Motor neuron (in vitro differentiated cells): Measurements from ENCODE around the gene SLC16A11. TPM values are rescaled to one million over a fixed set of nuclear protein-coding genes. Genes with fewer than 3 reads are reported as not detected.
"Not testable (repeated sequence)": the region's sequence is repeated elsewhere in the genome, so short reads cannot be mapped to it uniquely, and the experiment has no call there.

ENCODE experiments used
- ATAC-seq, 8 experiments: fragments of 200-7000 bp; cut with Tn5 transposase; replicated peaks in 6 of 8; 2 replicates each; pipeline ENCODE4 v1.8.0; 2021; ENCODE audit warnings: mild to moderate bottlenecking in 8 of 8, moderate library complexity in 8 of 8
- H3K27ac ChIP-seq, 2 donors: fragments of 250-450 bp; sonication (Bioruptor Pico); 2 replicates each; pipeline ENCODE4 v1.9.0; 2021; ENCODE audit warnings: antibody characterized with exemption in 2 of 2, mild to moderate bottlenecking in 2 of 2, moderate library complexity in 1 of 2
- H3K4me1 ChIP-seq, 2 donors: fragments of 250-450 bp; sonication (Bioruptor Pico); replicated peaks in 1 of 2; 2 replicates each; pipeline ENCODE4 v1.6.1; 2021; ENCODE audit warnings: antibody characterized with exemption in 2 of 2, mild to moderate bottlenecking in 2 of 2, moderate library complexity in 1 of 2
- H3K4me3 ChIP-seq, 5 donors: fragments of 250-450 bp; sonication (Bioruptor Pico); 2 replicates each; pipeline ENCODE4 v1.9.0; 2021; ENCODE audit warnings: antibody characterized with exemption in 5 of 5, mild to moderate bottlenecking in 5 of 5, moderate library complexity in 4 of 5
- WGBS, 10 experiments: fragments of 450-650 bp; shearing (Covaris generic); methylation state at CpG; one replicate each; pipeline ENCODE4 v1.0.0; 2022; 5-methylcytosine and 5-hydroxymethylcytosine counted together
- in situ Hi-C, 9 experiments: fragments of 400-800 bp; cut with MboI; loops; one replicate each; pipeline ENCODE4 v1.15.0; 2021; ENCODE audit warnings: low sequenced_read_pairs in 9 of 9, low pct_unique_long_range_greater_than_20kb in 2 of 9; ENCODE audit not compliant: unreplicated experiment in 9 of 9
- total RNA-seq, 8 experiments: library from RNA; unstranded; fragments of 300-600 nt; gene quantifications; 2 replicates each; pipeline versions ENCODE4 v1.2.3 to v1.2.4, GENCODE V29; 2022

Gene SLC16A11
- total RNA-seq, 8 experiments from 2014 or later = 0.17 to 1.9 (median 0.34) TPM

DNA sequence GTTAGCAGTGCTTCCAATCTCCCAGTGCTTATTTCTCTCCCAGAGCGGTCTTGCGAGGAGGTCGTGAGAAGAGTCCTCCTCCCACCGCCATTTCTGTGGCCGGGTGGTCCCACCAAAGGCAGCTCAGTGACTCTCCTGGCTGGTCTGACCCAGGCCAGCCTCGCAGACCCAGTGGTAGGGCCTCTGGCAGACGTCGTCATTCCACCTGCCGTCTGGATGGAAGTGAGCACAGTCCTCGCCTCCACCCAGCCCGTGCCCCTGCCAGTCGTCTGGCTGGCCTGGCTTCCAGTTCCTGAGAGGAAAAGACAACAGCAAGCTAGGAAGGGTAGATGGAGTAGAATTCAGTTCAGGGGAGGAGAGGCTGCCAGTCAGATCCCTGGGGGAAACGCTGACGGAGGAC lies 31.0 kb upstream of the SLC16A11 start:
- no peak overlapping the region for H3K4me3 ChIP-seq
- no peak for ATAC-seq
- H3K27ac ChIP-seq = no peak overlapping the region
- in situ Hi-C loops = loop anchor here in 1 of 9 experiments (25.0 kb wide), 1 partner anchor 87 kb away; no protein-coding TSS in a partner anchor
- WGBS, 10 experiments = 24 to 85% (median 73%) methylated on average over 1 to 10 of the region's 14 CpGs; no CpG with 5 or more reads in 3 of the 10 experiments
- no peaks in the 10 kb centered on the region for H3K4me1 ChIP-seq

- in situ Hi-C loops = loop anchor here in 1 of 9 experiments (25.0 kb wide), 1 partner anchor 90 kb away; no protein-coding TSS in a partner anchor
- no peak for ATAC-seq
- Histone ChIP-seq H3K4me1 (no peaks in the 10 kb centered on the region), H3K27ac (no peak overlapping the region), H3K4me3 (no peak overlapping the region)
- WGBS, 10 experiments = 40 to 86% (median 71%) methylated on average over 1 to 2 of the region's 2 CpGs; no CpG with 5 or more reads in 5 of the 10 experiments
These were observed 28.5 kb upstream of the SLC16A11 start for GRCh38 chr17:7072406-7072805.

DNA sequence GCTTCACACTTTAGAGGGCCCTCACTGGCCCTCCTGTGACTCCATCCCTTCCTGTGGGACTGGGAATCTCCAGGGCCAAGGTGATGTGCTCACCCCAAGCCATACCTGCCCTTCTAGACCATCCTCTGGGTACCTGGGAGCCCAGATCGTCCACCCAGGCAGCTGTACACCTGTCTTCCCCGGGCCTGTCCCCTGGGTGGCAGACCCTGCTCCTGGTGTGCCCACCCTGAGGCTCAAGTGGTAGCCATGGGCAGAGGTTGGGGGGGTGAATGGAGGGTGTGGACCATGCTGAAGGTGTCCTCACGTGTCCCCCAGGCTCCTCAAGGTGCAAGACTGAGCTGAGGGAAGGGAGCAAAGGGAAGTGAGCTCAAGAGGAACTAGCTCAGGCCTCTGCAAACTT lies 26.8 kb upstream of the SLC16A11 start:
- no peak overlapping the region for H3K27ac ChIP-seq
- 0 to 71% (median 40%) methylated on average over 1 of the region's 3 CpGs; no CpG with 5 or more reads in 6 of the 10 experiments for WGBS, 10 experiments
- in situ Hi-C loops = loop anchor here in 1 of 9 experiments (25.0 kb wide), 1 partner anchor 92 kb away; no protein-coding TSS in a partner anchor
- H3K4me3 ChIP-seq = no peak overlapping the region
- no peaks in the 10 kb centered on the region for H3K4me1 ChIP-seq
- ATAC-seq = no peak

GRCh38 chr17:7068268-7068667 lies 24.4 kb upstream of the SLC16A11 start:
- ATAC-seq = no peak
- in situ Hi-C loops = loop anchor here in 1 of 9 experiments (25.0 kb wide), 1 partner anchor 94 kb away; no protein-coding TSS in a partner anchor
- H3K27ac ChIP-seq = no peak overlapping the region
- peaks cover 0 to 12% of the 10 kb centered on the region in 2 donors for H3K4me1 ChIP-seq
- WGBS, 10 experiments = 0 to 22% (median 0%) methylated on average over 1 of the region's 1 CpG; no CpG with 5 or more reads in 2 of the 10 experiments
- H3K4me3 ChIP-seq = no peak overlapping the region

DNA sequence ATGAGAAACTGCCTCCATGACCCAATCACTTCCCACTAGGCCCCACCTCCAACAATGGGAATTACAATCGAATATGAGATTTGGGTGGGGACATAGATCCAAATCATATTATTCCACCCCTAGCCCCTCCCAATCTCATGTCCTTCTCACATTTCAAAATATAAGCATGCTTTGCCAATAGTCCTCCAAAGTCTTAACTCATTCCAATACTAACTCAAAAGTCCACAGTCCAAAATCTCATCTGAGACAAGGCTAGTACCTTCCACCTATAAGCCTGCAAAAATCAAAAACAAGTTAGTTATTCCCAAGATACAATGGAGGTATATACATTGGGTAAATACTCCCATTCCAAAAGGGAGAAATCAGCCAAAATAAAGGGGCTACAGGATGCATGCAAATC lies 23.3 kb upstream of the SLC16A11 start:
- no peak overlapping the region for H3K27ac ChIP-seq
- WGBS, 10 experiments = 0 to 100% (median 60%) methylated on average over 1 of the region's 1 CpG; no CpG with 5 or more reads in 5 of the 10 experiments
- in situ Hi-C loops = loop anchor here in 1 of 9 experiments (25.0 kb wide), 1 partner anchor 95 kb away; no protein-coding TSS in a partner anchor
- H3K4me3 ChIP-seq = no peak overlapping the region
- peaks cover 0 to 22% of the 10 kb centered on the region in 2 donors for H3K4me1 ChIP-seq
- no peak for ATAC-seq

GRCh38 chr17:7064261-7064660 lies 20.4 kb upstream of the SLC16A11 start:
- 0 to 80% (median 42%) methylated on average over 1 to 3 of the region's 4 CpGs; no CpG with 5 or more reads in 2 of the 10 experiments for WGBS, 10 experiments
- H3K27ac ChIP-seq = peak overlapping the region in 1 of 2 donors; percentile 64
- in situ Hi-C loops = loop anchor here in 1 of 9 experiments (25.0 kb wide), 1 partner anchor 98 kb away; no protein-coding TSS in a partner anchor
- H3K4me1 ChIP-seq = peaks cover 0 to 22% of the 10 kb centered on the region in 2 donors
- H3K4me3 ChIP-seq = no peak overlapping the region
- ATAC-seq = peak in 6 of 8 experiments; percentile 20 to 80 (median 45)

- WGBS, 10 experiments = 0 to 76% (median 37%) methylated on average over 1 to 5 of the region's 6 CpGs; no CpG with 5 or more reads in 1 of the 10 experiments
- ATAC-seq = peak in 6 of 8 experiments; percentile 31 to 71 (median 62)
- H3K4me3 ChIP-seq = no peak overlapping the region
- in situ Hi-C loops = loop anchor here in 1 of 9 experiments (25.0 kb wide), 1 partner anchor 99 kb away; no protein-coding TSS in a partner anchor
- H3K27ac ChIP-seq = peak overlapping the region in 1 of 2 donors; percentile 64
- peaks cover 0 to 22% of the 10 kb centered on the region in 2 donors for H3K4me1 ChIP-seq
These were observed 19.7 kb upstream of the SLC16A11 start for GRCh38 chr17:7063518-7064094.

GRCh38 chr17:7060165-7060891 lies 16.4 kb upstream of the SLC16A11 start:
- Histone ChIP-seq H3K4me1 (peaks cover 0 to 22% of the 10 kb centered on the region in 2 donors), H3K4me3 (no peak overlapping the region), H3K27ac (no peak overlapping the region)
- peak in 5 of 8 experiments; percentile 68 to 76 (median 75) for ATAC-seq
- WGBS, 10 experiments = 4 to 83% (median 29%) methylated on average over 1 to 6 of the region's 6 CpGs
- in situ Hi-C loops = loop anchor here in 1 of 9 experiments (25.0 kb wide), 1 partner anchor 102 kb away; no protein-coding TSS in a partner anchor

DNA sequence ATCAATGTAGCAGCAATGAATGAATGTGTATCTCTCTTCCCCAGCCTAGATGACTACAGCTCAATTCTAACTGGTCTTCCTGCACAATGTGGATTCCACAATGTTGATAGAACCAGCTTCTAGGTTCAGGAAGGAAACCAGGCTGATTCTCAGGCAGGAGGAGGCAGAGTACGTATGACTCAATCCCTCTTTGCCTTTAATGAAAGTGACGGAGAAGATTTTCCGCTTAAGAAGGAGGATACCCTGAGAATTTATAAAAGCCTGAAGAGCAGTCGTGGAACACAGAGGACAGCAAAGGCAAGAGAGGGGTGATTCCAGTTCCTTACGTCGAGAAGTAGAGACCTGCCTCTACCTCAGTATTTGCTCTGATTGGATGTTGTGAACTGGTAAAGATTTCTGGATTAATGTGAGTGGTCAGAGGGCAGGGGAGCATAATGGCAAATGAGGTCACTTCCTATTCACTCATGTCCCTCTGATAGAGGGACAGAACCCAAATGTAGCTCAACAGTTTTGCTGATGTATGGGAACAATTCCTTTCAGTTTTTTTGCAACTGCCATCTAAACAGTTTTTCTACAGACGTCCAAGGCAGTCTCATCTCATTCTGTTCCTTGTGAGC lies 15.0 kb upstream of the SLC16A11 start:
- H3K4me1 ChIP-seq = peaks cover 0 to 17% of the 10 kb centered on the region in 2 donors
- no peak overlapping the region for H3K27ac ChIP-seq
- no peak overlapping the region for H3K4me3 ChIP-seq
- ATAC-seq = peak in 2 of 8 experiments; percentile 19 to 22
- 57 to 85% (median 76%) methylated on average over 2 to 7 of the region's 7 CpGs; no CpG with 5 or more reads in 3 of the 10 experiments for WGBS, 10 experiments
- in situ Hi-C loops = loop anchor here in 1 of 9 experiments (25.0 kb wide), 1 partner anchor 103 kb away; no protein-coding TSS in a partner anchor

GRCh38 chr17:7056386-7056785 lies 12.5 kb upstream of the SLC16A11 start:
- no peak for ATAC-seq
- in situ Hi-C loops = loop anchor here in 1 of 9 experiments (25.0 kb wide), 1 partner anchor 106 kb away; no protein-coding TSS in a partner anchor
- no peaks in the 10 kb centered on the region for H3K4me1 ChIP-seq
- H3K27ac ChIP-seq = no peak overlapping the region
- H3K4me3 ChIP-seq = no peak overlapping the region
- WGBS, 10 experiments = 80 to 93% (median 91%) methylated on average over 1 to 4 of the region's 4 CpGs; no CpG with 5 or more reads in 5 of the 10 experiments

DNA sequence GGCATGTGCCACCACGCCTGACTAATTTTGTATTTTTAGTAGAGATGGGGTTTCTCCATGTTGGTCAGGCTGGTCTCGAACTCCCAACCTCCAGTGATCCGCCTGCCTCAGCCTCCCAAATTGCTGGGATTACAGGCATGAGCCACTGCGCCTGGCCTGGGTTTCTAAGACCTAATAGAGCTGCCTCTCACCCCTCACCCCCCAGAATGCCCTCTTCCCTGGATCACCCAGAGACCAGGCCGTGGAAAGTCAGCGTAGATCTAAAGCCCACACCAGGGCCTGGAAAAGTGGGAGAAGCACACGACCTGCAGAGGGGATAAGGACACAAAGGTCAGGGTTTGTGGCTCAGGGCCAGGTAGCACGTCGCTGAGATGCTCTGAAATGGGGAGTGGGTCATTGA lies 6.7 kb upstream of the SLC16A11 start:
- 29 to 93% (median 55%) methylated on average over 1 to 4 of the region's 9 CpGs; no CpG with 5 or more reads in 3 of the 10 experiments for WGBS, 10 experiments
- peaks cover 8 to 13% of the 10 kb centered on the region in 2 donors for H3K4me1 ChIP-seq
- H3K4me3 ChIP-seq, ATAC-seq, H3K27ac ChIP-seq: not testable (repeated sequence)
- in situ Hi-C loops = loop anchor here in 2 of 9 experiments (5.0 to 25.0 kb wide), 2 partner anchors 82 to 112 kb away; no protein-coding TSS in a partner anchor

DNA sequence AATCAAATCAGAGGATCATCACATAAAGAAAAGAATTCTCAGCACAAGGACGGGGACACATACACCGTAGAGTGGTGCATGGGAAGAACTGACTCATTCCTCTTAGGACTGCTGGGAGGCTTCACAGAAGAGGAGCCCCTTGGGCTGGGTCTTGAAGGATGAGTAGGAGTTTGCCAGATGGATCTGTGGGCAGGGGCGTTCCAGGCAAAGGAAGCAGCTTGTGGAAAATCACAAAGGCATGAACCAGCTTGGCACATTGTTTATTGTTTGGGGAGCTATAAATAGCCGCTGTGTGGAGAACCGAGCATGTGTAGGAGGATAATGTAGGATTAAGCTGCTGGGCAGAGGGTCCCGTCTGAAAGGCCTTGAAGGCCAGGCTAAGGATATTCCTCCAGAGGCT lies 5.1 kb upstream of the SLC16A11 start:
- in situ Hi-C loops = loop anchor here in 6 of 9 experiments (10.0 to 25.0 kb wide), 5 partner anchors 86 to 513 kb away; partner anchors contain the start of genes SENP3 (in 1 of the 6), SLC2A4 (in 1 of the 6), TNFSF13 (in 1 of the 6) and YBX2 (in 1 of the 6)
- peak in 1 of 8 experiments; percentile 18 for ATAC-seq
- WGBS, 10 experiments = 0 to 80% (median 62%) methylated on average over 1 to 6 of the region's 6 CpGs
- peaks cover 8 to 16% of the 10 kb centered on the region in 2 donors for H3K4me1 ChIP-seq
- no peak overlapping the region for H3K4me3 ChIP-seq
- H3K27ac ChIP-seq = no peak overlapping the region
